GM12878 (cell line): Measurements from ENCODE around the gene TMA16. TPM values are rescaled to one million over a fixed set of nuclear protein-coding genes. Genes with fewer than 3 reads are reported as not detected.

ENCODE experiments used
- ATAC-seq: fragments of 200-7000 bp; cut with Tn5 transposase; 3 replicates; pipeline ENCODE4 v1.9.1; 2020; ENCODE audit warnings: mild to moderate bottlenecking, moderate library complexity
- BruUV-seq: library from RNA; stranded (reverse); fragments of 400-500 nt; replicated peaks from 2 replicates; lab custom pipeline; 2021; lab: Mats Ljungman, UMichigan
- CTCF ChIA-PET: fragments of 300-600 bp; sonication (Branson Sonifier 250); formaldehyde crosslinking; extraction: SDS; loops from one replicate; lab custom pipeline; 2021; ENCODE audit warnings: inconsistent platforms; lab: Yijun Ruan, JAX
- POLR2A ChIA-PET: fragments of 350-600 bp; formaldehyde crosslinking; extraction: SDS; loops from one replicate; lab custom pipeline; 2021; ENCODE audit warnings: inconsistent platforms; lab: Charles Lee
- RAD21 ChIA-PET: fragments of 300-600 bp; sonication (Branson Sonifier 250); formaldehyde crosslinking; loops from one replicate; lab custom pipeline; 2023; ENCODE audit warnings: antibody characterized with exemption; ENCODE audit not compliant: unreplicated experiment; lab: Charles Lee
- SMC1A ChIA-PET: fragments of 300-600 bp; sonication (Branson Sonifier 250); formaldehyde crosslinking; loops from one replicate; lab custom pipeline; 2023; ENCODE audit not compliant: unreplicated experiment, uncharacterized antibody; lab: Charles Lee
- DNase-seq: peaks from one replicate; pipeline ENCODE4 v3.0.0-alpha.2; 2011; ENCODE audit warnings: low read depth, low spot score
- FAIRE-seq: peaks from 3 replicates; lab custom pipeline; 2011; peaks lifted over from hg19 to GRCh38; lab: Jason Lieb, UNC
- H2AFZ ChIP-seq: 2 replicates; pipeline ENCODE4 v1.6.0; 2011; ENCODE audit warnings: low read depth, low read length, control low read depth; ENCODE audit not compliant: control insufficient read depth
- H3K27ac ChIP-seq: 2 replicates; pipeline ENCODE4 v1.5.1; 2011; ENCODE audit warnings: control low read depth; ENCODE audit not compliant: control insufficient read depth, insufficient read depth
- H3K27me3 ChIP-seq, 2 experiments: replicated peaks in 1 of 2; 2 replicates each; pipeline versions ENCODE4 v1.6.0 to v1.6.1; 2011; ENCODE audit warnings: low read length in 1 of 2; ENCODE audit not compliant: control insufficient read depth in 2 of 2, insufficient read depth in 2 of 2
- H3K36me3 ChIP-seq, 2 experiments: 2 replicates each; pipeline ENCODE4 v1.5.1; 2011; ENCODE audit warnings: low read length in 1 of 2; ENCODE audit not compliant: control insufficient read depth in 2 of 2, insufficient read depth in 2 of 2
- H3K4me1 ChIP-seq: 2 replicates; pipeline ENCODE4 v1.6.1; 2011; ENCODE audit warnings: mild to moderate bottlenecking, low read length, moderate library complexity, mixed read lengths; ENCODE audit not compliant: control insufficient read depth, insufficient read depth
- H3K4me2 ChIP-seq: 2 replicates; pipeline ENCODE4 v1.6.0; 2011; ENCODE audit warnings: control low read depth; ENCODE audit not compliant: control insufficient read depth, insufficient read depth
- H3K4me3 ChIP-seq: fragments of 200-600 bp; sonication (generic); 2 replicates; pipeline ENCODE4 v1.5.1; 2016
- H3K79me2 ChIP-seq: 2 replicates; pipeline ENCODE4 v1.6.0; 2011; ENCODE audit warnings: low read length; ENCODE audit not compliant: control insufficient read depth, insufficient read depth
- H3K9ac ChIP-seq: 2 replicates; pipeline ENCODE4 v1.8.0; 2011; ENCODE audit warnings: low read length, control low read depth, mixed read lengths; ENCODE audit not compliant: control insufficient read depth, insufficient read depth
- H3K9me3 ChIP-seq: replicated peaks from 3 replicates; pipeline ENCODE4 v1.5.1; 2011; ENCODE audit warnings: mild to moderate bottlenecking, low read length; ENCODE audit not compliant: control insufficient read depth, insufficient read depth
- H4K20me1 ChIP-seq: 2 replicates; pipeline ENCODE4 v1.6.0; 2011; ENCODE audit not compliant: control insufficient read depth, insufficient read depth
- CTCF ChIP-seq, 3 experiments: IDR thresholded peaks in 2 of 3; conservative IDR thresholded peaks in 1 of 3; 2 replicates each; pipeline ENCODE4 v1.5.1; 2011; ENCODE audit warnings: low read depth in 3 of 3, low read length in 3 of 3, mild to moderate bottlenecking in 3 of 3, control low read depth in 2 of 3, moderate library complexity in 2 of 3, inconsistent platforms in 1 of 3, mixed read lengths in 1 of 3; ENCODE audit not compliant: control insufficient read depth in 2 of 3, insufficient read depth in 1 of 3; ENCODE audit errors: extremely low read depth in 1 of 3
- EGR1 ChIP-seq, 2 experiments: IDR thresholded peaks; 1 replicate in 1 of 2; 2 replicates in 1 of 2; pipeline ENCODE4 v1.6.1; 2011 to 2012; ENCODE audit warnings: low read depth in 2 of 2, low read length in 2 of 2, borderline replicate concordance in 1 of 2, mild to moderate bottlenecking in 1 of 2, moderate library complexity in 1 of 2
- ETV6 ChIP-seq, 2 experiments: fragments of 450-650 bp in 1 of 2; IDR thresholded peaks in 1 of 2; conservative IDR thresholded peaks in 1 of 2; 2 replicates each; pipeline ENCODE4 v1.6.1; 2014; ENCODE audit warnings: antibody characterized with exemption in 1 of 2, borderline replicate concordance in 1 of 2, low read depth in 1 of 2, mild to moderate bottlenecking in 1 of 2, moderate library complexity in 1 of 2
- HSF1 ChIP-seq: fragments of 150-350 bp; IDR thresholded peaks from 2 replicates; pipeline ENCODE4 v1.6.1; 2014; ENCODE audit warnings: mild to moderate bottlenecking, low read depth, low read length
- RAD21 ChIP-seq: IDR thresholded peaks from 2 replicates; pipeline ENCODE4 v1.6.1; 2011; ENCODE audit warnings: mild to moderate bottlenecking, low read depth, low read length, moderate library complexity; ENCODE audit not compliant: insufficient read depth
- SMC3 ChIP-seq: IDR thresholded peaks from 2 replicates; pipeline ENCODE4 v1.6.1; 2011; ENCODE audit warnings: low read length, improper control_type of control experiment, borderline replicate concordance
- WGBS: methylation state at CpG from one replicate; pipeline ENCODE4 v1.1.6; 2016; ENCODE audit warnings: low lambda C conversion rate; ENCODE audit not compliant: insufficient replicate concordance, insufficient coverage; ENCODE audit errors: missing lambda C conversion rate; 5-methylcytosine and 5-hydroxymethylcytosine counted together
- in situ Hi-C: fragments of 300-500 bp; cut with MboI; formaldehyde crosslinking; loops from 9 replicates; pipeline ENCODE4 v1.14.3; 2018; ENCODE audit warnings: mixed read lengths
- intact Hi-C: fragments of 100-400 bp; cut with micrococcal nuclease; formaldehyde crosslinking; loops from one replicate; pipeline ENCODE4 v1.14.2; 2022; ENCODE audit not compliant: unreplicated experiment
- polyA plus RNA-seq, 11 experiments: library from polyadenylated mRNA; depleted of rRNA in 4 of 11; unstranded in 6 of 11; stranded (reverse) in 5 of 11; fragments of >200 nt; fragmentation: Nextera tagmentation in 4 of 11; fragmentation: Illumina TruSeq in 1 of 11; extraction: Ambion mirVana in 4 of 11; extraction: Trizol in 1 of 11; gene quantifications; 1 replicate in 1 of 11; 2 replicates in 10 of 11; pipeline versions ENCODE4 v1.2.1 to v1.2.3, GENCODE V29; 2011 to 2016; ENCODE audit warnings: inconsistent platforms in 2 of 11, missing spikeins in 2 of 11, low read depth in 1 of 11
- total RNA-seq, 4 experiments: library from RNA; depleted of rRNA in 3 of 4; stranded (reverse); fragments of >200 nt in 3 of 4; fragmentation: Illumina TruSeq in 1 of 4; extraction: Trizol in 1 of 4; gene quantifications; 2 replicates each; pipeline versions ENCODE4 v1.2.1 to v1.2.3, GENCODE V29; 2013 to 2021

The TMA16 gene
- total and polyA plus RNA-seq, 10 of the 15 experiments (the other 5 are each of a cell fraction or from before 2014, with no cell fraction given): 37.9 to 91.0 (median 55.8) TPM

- Histone ChIP-seq H3K4me1 (peaks cover 13% of the 10 kb centered on the region), H3K79me2 (no peaks in the 10 kb centered on the region), H3K27ac (no peak overlapping the region), H2AFZ (no peak overlapping the region), H3K36me3 (no peaks in the 10 kb centered on the region), H4K20me1 (no peaks in the 10 kb centered on the region), H3K4me3 (no peak overlapping the region), H3K9ac (no peak overlapping the region), H3K27me3 (no peaks in the 10 kb centered on the region), H3K4me2 (no peak overlapping the region), H3K9me3 (no peaks in the 10 kb centered on the region)
- no TSS peak for BruUV-seq
- RAD21 ChIA-PET: interaction anchor here (0.6 to 12.0 kb wide), 31 partner anchors 29 to 1175 kb away, joined by 3 to 247 read pairs (median 5); no protein-coding TSS in a partner anchor
- in situ Hi-C loops (loop anchor here (5.0 to 10.0 kb wide), 3 partner anchors 111 to 1179 kb away; no protein-coding TSS in a partner anchor), intact Hi-C loops (loop anchor here (1.0 to 10.0 kb wide), 4 partner anchors 35 to 319 kb away; no protein-coding TSS in a partner anchor)
- CTCF ChIA-PET: interaction anchor here (0.7 to 15.1 kb wide), 39 partner anchors 9 to 1175 kb away, joined by 3 to 571 read pairs (median 5); partner anchors contain the start of gene TMA16
- SMC1A ChIA-PET: interaction anchor here (0.6 to 17.5 kb wide), 38 partner anchors 9 to 1197 kb away, joined by 3 to 727 read pairs (median 4); no protein-coding TSS in a partner anchor
- DNase-seq (no peak), ATAC-seq (peak; percentile 72), FAIRE-seq (no peak)
- POLR2A ChIA-PET: interaction anchor here (1.5 to 1.8 kb wide), 3 partner anchors 117 to 198 kb away, joined by 5 to 6 read pairs (median 5); no protein-coding TSS in a partner anchor
- 28% methylated on average over 2 of the region's 2 CpGs for WGBS
- TF ChIP-seq RAD21: peak; percentile 80
- TF ChIP-seq EGR1 (IDR thresholded peaks at IDR 0.05; ENCODE audit: borderline replicate concordance in 1 of 2, low read depth in 2 of 2, low read length in 2 of 2): no peak
- TF ChIP-seq HSF1: 0 out of 2 replicates have a peak, but pooled peaks have one; percentile 71
- TF ChIP-seq SMC3: peak; percentile 75; the same call in 1 of the 2 replicates
- TF ChIP-seq CTCF (IDR thresholded peaks at IDR 0.05 in 2 of 3, conservative IDR thresholded peaks at IDR 0.05 in 1 of 3; ENCODE audit: control insufficient read depth in 2 of 3, extremely low read depth in 1 of 3, insufficient read depth in 1 of 3, low read depth in 3 of 3, low read length in 3 of 3): peak; percentile 10 to 56 (median 13); a peak in 4 of 6 replicates
- TF ChIP-seq ETV6 (conservative IDR thresholded peaks at IDR 0.05 in 1 of 2, IDR thresholded peaks at IDR 0.05 in 1 of 2; ENCODE audit: borderline replicate concordance in 1 of 2, low read depth in 1 of 2): no peak
These were observed 61.7 kb downstream of the TMA16 start for GRCh38 chr4:163556177-163556576.
